ENCODE results near the gene TET1. TPM values are rescaled to one million over a fixed set of nuclear protein-coding genes. Genes with fewer than 3 reads are reported as not detected.

The TET1 gene
- total and polyA plus RNA-seq, 9 of the 15 experiments (the other 6 are each of a cell fraction or from before 2014, with no cell fraction given) = 2.6 to 21.3 (median 11.6) TPM

DNA sequence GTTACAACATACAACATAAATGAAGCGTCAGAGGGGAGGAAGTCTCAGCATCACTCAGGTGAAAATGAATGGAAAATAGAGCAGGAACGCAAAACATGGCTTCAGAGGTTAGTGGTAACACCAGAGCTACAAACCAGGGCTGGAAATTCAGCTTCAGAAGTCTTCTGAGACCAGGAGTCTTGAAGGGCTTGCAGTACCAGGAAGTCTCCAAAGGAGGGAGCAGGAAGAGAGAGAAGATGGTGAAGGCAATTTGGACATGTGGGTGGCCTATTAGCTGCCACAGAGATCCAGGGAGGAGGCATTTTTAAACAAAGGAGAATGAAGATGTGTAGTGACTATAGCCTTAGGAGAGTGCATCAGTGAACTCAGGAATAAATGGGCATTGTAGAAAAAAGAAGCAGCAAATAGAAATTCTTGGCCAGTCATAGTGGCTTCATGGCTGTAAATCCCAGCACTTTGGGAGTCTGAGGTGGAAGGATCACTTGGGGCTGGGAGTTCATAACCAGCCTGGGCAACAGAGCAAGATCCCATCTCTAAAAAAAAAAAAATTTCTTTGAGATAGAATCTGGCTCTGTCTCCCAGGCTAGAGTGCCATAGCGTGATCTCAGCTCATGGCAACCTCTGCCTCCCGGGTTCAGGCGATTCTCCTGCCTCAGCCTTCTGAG, 9.3 kb upstream of the TET1 start (continued):
- TF ChIP-seq LEF1 (IDR thresholded peaks at IDR 0.05) = no peak
- TF ChIP-seq, protein P1, sequence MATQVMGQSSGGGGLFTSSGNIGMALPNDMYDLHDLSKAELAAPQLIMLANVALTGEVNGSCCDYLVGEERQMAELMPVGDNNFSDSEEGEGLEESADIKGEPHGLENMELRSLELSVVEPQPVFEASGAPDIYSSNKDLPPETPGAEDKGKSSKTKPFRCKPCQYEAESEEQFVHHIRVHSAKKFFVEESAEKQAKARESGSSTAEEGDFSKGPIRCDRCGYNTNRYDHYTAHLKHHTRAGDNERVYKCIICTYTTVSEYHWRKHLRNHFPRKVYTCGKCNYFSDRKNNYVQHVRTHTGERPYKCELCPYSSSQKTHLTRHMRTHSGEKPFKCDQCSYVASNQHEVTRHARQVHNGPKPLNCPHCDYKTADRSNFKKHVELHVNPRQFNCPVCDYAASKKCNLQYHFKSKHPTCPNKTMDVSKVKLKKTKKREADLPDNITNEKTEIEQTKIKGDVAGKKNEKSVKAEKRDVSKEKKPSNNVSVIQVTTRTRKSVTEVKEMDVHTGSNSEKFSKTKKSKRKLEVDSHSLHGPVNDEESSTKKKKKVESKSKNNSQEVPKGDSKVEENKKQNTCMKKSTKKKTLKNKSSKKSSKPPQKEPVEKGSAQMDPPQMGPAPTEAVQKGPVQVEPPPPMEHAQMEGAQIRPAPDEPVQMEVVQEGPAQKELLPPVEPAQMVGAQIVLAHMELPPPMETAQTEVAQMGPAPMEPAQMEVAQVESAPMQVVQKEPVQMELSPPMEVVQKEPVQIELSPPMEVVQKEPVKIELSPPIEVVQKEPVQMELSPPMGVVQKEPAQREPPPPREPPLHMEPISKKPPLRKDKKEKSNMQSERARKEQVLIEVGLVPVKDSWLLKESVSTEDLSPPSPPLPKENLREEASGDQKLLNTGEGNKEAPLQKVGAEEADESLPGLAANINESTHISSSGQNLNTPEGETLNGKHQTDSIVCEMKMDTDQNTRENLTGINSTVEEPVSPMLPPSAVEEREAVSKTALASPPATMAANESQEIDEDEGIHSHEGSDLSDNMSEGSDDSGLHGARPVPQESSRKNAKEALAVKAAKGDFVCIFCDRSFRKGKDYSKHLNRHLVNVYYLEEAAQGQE (IDR thresholded peaks at IDR 0.05; ENCODE audit: borderline replicate concordance) = peak; percentile 75
- TF ChIP-seq, protein P1 (CRISPR knock-in tag; IDR thresholded peaks at IDR 0.05; ENCODE audit: low read depth) = no peak
- peak; percentile 43; the same call in 1 of the 2 replicates for TF ChIP-seq CTBP1 (IDR thresholded peaks at IDR 0.05; ENCODE audit: borderline replicate concordance)
- TF ChIP-seq SIRT6 (IDR thresholded peaks at IDR 0.05; ENCODE audit: low read depth, low read length) = no peak
- peak; percentile 82 for TF ChIP-seq ZNF121 (CRISPR knock-in tag; conservative IDR thresholded peaks at IDR 0.05)
- TF ChIP-seq, protein P2, sequence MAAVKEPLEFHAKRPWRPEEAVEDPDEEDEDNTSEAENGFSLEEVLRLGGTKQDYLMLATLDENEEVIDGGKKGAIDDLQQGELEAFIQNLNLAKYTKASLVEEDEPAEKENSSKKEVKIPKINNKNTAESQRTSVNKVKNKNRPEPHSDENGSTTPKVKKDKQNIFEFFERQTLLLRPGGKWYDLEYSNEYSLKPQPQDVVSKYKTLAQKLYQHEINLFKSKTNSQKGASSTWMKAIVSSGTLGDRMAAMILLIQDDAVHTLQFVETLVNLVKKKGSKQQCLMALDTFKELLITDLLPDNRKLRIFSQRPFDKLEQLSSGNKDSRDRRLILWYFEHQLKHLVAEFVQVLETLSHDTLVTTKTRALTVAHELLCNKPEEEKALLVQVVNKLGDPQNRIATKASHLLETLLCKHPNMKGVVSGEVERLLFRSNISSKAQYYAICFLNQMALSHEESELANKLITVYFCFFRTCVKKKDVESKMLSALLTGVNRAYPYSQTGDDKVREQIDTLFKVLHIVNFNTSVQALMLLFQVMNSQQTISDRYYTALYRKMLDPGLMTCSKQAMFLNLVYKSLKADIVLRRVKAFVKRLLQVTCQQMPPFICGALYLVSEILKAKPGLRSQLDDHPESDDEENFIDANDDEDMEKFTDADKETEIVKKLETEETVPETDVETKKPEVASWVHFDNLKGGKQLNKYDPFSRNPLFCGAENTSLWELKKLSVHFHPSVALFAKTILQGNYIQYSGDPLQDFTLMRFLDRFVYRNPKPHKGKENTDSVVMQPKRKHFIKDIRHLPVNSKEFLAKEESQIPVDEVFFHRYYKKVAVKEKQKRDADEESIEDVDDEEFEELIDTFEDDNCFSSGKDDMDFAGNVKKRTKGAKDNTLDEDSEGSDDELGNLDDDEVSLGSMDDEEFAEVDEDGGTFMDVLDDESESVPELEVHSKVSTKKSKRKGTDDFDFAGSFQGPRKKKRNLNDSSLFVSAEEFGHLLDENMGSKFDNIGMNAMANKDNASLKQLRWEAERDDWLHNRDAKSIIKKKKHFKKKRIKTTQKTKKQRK (IDR thresholded peaks at IDR 0.05; ENCODE audit: borderline replicate concordance, low read depth, low read length) = no peak
- TF ChIP-seq, protein P3, sequence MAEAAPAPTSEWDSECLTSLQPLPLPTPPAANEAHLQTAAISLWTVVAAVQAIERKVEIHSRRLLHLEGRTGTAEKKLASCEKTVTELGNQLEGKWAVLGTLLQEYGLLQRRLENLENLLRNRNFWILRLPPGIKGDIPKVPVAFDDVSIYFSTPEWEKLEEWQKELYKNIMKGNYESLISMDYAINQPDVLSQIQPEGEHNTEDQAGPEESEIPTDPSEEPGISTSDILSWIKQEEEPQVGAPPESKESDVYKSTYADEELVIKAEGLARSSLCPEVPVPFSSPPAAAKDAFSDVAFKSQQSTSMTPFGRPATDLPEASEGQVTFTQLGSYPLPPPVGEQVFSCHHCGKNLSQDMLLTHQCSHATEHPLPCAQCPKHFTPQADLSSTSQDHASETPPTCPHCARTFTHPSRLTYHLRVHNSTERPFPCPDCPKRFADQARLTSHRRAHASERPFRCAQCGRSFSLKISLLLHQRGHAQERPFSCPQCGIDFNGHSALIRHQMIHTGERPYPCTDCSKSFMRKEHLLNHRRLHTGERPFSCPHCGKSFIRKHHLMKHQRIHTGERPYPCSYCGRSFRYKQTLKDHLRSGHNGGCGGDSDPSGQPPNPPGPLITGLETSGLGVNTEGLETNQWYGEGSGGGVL (CRISPR knock-in tag; IDR thresholded peaks at IDR 0.05) = no peak
- TF ChIP-seq CBFA2T3 (IDR thresholded peaks at IDR 0.05) = no peak
- TF ChIP-seq, protein P4, sequence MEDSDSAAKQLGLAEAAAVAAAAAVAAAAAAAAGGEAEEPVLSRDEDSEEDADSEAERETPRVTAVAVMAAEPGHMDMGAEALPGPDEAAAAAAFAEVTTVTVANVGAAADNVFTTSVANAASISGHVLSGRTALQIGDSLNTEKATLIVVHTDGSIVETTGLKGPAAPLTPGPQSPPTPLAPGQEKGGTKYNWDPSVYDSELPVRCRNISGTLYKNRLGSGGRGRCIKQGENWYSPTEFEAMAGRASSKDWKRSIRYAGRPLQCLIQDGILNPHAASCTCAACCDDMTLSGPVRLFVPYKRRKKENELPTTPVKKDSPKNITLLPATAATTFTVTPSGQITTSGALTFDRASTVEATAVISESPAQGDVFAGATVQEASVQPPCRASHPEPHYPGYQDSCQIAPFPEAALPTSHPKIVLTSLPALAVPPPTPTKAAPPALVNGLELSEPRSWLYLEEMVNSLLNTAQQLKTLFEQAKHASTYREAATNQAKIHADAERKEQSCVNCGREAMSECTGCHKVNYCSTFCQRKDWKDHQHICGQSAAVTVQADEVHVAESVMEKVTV (CRISPR knock-in tag; IDR thresholded peaks at IDR 0.05) = 0 out of 2 replicates have a peak, but pooled peaks have one; percentile 33
- no peak for TF ChIP-seq SRSF1 (IDR thresholded peaks at IDR 0.05; ENCODE audit: low read depth, low read length)
- TF ChIP-seq PCBP2 (IDR thresholded peaks at IDR 0.05; ENCODE audit: low read depth, low read length, poor library complexity, severe bottlenecking) = no peak

All from K562 (cell line).